ENCODE measurements around the gene ANO8.
A peak's percentile ranks its signal among the peaks of the same experiment; 100 is the strongest.

Gene ANO8

GRCh38 chr19:17337675-17338432 lies 3.2 kb upstream of the ANO8 start:
- no peak for DNase-seq (ENCODE audit: low read depth)
- H3K4me3 ChIP-seq (ENCODE audit: control insufficient read depth, low read depth, low read length): peak overlapping the region; percentile 65
- no peak for TF ChIP-seq CTCF (IDR thresholded peaks at IDR 0.05; ENCODE audit: control insufficient read depth, insufficient read depth, low read depth, low read length, missing control alignments)

- H3K4me3 ChIP-seq (ENCODE audit: control insufficient read depth, low read depth, low read length): peak within 1 kb of the TSS; percentile 65
- no peak for TF ChIP-seq CTCF (IDR thresholded peaks at IDR 0.05; ENCODE audit: control insufficient read depth, insufficient read depth, low read depth, low read length, missing control alignments)
- DNase-seq (ENCODE audit: low read depth): peak; percentile 91
Observed at GRCh38 chr19:17336872-17337674, 2.4 kb upstream of the ANO8 start, which contains the start of gene GTPBP3. GTPBP3 (plus strand) TSS chr19:17337553; CDS start chr19:17337612, 59 bp downstream.

- DNase-seq (ENCODE audit: low read depth): no peak
- H3K4me3 ChIP-seq (ENCODE audit: control insufficient read depth, low read depth, low read length): no peak overlapping the region
Observed at GRCh38 chr19:17335575-17335974, 920 bp upstream of the ANO8 start.

GRCh38 chr19:17333611-17334413 lies 843 bp downstream of the ANO8 start:
- H3K4me3 ChIP-seq (ENCODE audit: control insufficient read depth, low read depth, low read length): peak overlapping the region; percentile 55
- DNase-seq (ENCODE audit: low read depth): no peak
- TF ChIP-seq CTCF (IDR thresholded peaks at IDR 0.05; ENCODE audit: control insufficient read depth, insufficient read depth, low read depth, low read length, missing control alignments): no peak

More at GRCh38 chr19:17335575-17335974, 920 bp upstream of the ANO8 start:
- TF ChIP-seq CTCF (IDR thresholded peaks at IDR 0.05; ENCODE audit: control insufficient read depth, insufficient read depth, low read depth, low read length, missing control alignments): no peak

- no peak overlapping the region for H3K4me3 ChIP-seq (ENCODE audit: control insufficient read depth, low read depth, low read length)
- DNase-seq (ENCODE audit: low read depth): no peak
- TF ChIP-seq CTCF (IDR thresholded peaks at IDR 0.05; ENCODE audit: control insufficient read depth, insufficient read depth, low read depth, low read length, missing control alignments): no peak
Observed at GRCh38 chr19:17332677-17333581, 1.7 kb downstream of the ANO8 start.
